GM21390 (cell line): Measurements from ENCODE around the gene EREG.
A peak's percentile ranks its signal among the peaks of the same experiment; 100 is the strongest.
"Not testable (repeated sequence)": the region's sequence is repeated elsewhere in the genome, so short reads cannot be mapped to it uniquely, and the experiment has no call there.

Source experiments
- ATAC-seq: cut with Tn5 transposase; IDR thresholded peaks from one replicate; pipeline ENCODE4 v1.9.1; 2021; ENCODE audit not compliant: unreplicated experiment

Gene EREG

GRCh38 chr4:74340421-74340820, 24.5 kb upstream of the EREG start:
- not testable (repeated sequence) for ATAC-seq

GRCh38 chr4:74344031-74344430, 20.9 kb upstream of the EREG start:
- no peak for ATAC-seq

GRCh38 chr4:74353858-74354257, 11.1 kb upstream of the EREG start:
- ATAC-seq, result no peak

DNA sequence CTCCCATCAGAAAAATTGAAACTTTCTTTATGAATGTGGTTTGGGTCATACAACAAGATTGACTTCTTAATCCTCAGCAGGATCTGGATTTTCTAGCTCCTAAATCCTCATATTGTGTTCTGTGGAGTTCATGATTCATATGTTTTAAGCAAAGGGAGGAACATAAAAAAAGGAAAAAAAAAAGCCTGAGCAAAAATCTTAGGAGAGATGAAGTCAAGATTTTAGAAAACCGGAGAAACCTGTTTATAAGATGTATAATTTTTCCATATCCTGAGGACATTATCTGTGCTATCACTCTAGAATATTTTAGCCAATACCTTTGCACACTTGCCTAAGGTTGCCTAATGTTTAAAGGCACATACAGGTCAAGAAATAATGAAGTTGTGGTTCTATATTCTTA, 7.0 kb upstream of the EREG start:
- no peak for ATAC-seq

DNA sequence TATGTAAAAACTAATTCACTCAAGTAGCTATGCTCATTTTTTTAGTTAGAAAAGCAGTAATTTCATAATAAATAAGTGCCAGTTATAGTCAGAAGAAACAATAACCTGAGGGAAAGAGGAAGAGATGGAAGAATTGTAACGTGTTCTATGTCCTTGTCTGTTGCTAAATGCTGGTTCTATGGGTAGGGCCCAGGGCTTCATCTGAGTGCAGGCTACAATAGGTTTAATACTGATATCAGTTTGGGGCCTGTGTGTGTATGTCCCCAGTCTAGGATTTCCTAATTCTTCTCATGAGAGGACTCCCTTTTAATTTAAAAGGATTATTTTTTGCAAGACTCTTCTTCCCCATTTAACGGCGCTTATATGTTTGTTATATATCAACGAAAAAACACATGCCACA, 3.3 kb upstream of the EREG start:
- no peak for ATAC-seq

GRCh38 chr4:74362347-74362746, 2.6 kb upstream of the EREG start:
- no peak for ATAC-seq

GRCh38 chr4:74364256-74364651, 691 bp upstream of the EREG start:
- no peak for ATAC-seq

DNA sequence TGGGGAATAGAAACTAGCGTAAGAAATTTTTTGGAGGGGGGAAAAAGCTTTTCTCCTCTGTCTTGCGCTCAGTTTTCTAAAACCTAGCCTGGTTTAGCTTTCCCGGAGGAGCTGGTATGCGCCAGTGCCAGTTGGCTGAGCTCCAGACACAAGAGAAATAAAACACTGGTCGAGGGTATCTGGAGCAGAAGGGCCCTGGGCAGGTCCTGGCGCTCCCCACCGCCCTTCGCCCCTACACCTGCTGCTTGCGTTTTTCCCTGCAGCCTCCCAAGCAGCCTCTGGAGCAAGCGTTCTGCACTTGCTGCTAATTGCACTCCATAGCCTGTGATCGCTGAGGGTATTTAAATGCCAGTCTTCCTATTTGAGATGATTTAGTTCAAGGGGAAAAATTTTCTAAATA, 816 bp downstream of the EREG start:
- no peak for ATAC-seq

GRCh38 chr4:74366367-74366911, 1.5 kb downstream of the EREG start:
- ATAC-seq, result peak; percentile 59

- ATAC-seq, result no peak
These were observed 2.8 kb downstream of the EREG start for GRCh38 chr4:74367656-74368290.

DNA sequence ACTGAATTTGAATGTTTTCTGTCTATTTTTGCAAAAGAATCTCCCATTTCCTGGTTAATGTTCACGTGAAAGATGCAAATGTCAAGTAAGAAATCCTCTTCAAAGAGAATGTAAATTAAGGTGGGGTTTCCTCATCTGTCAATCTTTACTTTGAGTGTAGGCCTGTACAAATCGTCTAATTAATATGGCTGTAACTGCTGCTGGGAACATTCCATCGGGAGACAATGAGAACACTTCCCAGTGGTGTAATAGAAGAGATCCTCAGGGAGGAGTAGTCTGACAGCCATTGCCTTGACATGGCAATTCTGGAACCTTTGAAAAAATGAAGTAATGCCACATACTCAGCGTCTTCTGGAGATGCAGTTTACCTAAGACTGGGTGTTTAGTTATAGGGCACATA, 3.7 kb downstream of the EREG start:
- no peak for ATAC-seq

GRCh38 chr4:74369855-74370254, 4.9 kb downstream of the EREG start:
- no peak for ATAC-seq

GRCh38 chr4:74370912-74371311, 6.0 kb downstream of the EREG start:
- peak; percentile 75 for ATAC-seq

GRCh38 chr4:74374128-74374527, 9.2 kb downstream of the EREG start:
- no peak for ATAC-seq

GRCh38 chr4:74374561-74375327, 9.8 kb downstream of the EREG start:
- ATAC-seq, result no peak

DNA sequence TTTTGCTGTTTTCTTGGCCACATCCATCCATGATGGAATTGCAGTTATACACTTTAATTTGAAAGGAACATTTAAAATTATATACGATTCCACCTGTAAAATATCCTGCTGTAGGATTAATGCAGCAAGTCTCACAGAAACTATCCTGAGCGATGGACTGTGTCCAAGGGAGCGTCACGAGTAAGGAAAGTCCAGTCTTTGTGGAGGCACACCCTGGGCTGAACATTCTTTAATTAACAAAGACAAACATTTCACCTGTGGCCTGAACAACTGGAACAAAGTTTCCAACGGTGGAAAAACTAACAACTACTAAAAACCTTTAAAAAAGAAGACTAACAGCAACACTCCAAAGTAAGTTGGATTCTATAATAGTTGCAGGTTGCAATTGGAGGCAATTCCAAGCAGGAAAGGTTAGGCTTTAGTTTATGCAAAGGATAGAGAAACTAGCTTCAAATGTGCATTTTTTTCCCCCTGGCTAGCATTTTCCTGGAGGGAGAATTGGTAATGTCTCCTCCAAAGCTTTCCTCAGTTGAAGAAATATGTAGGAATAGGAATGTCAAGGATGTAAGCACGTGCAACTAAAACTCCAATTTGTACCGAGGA, 11.0 kb downstream of the EREG start:
- no peak for ATAC-seq

DNA sequence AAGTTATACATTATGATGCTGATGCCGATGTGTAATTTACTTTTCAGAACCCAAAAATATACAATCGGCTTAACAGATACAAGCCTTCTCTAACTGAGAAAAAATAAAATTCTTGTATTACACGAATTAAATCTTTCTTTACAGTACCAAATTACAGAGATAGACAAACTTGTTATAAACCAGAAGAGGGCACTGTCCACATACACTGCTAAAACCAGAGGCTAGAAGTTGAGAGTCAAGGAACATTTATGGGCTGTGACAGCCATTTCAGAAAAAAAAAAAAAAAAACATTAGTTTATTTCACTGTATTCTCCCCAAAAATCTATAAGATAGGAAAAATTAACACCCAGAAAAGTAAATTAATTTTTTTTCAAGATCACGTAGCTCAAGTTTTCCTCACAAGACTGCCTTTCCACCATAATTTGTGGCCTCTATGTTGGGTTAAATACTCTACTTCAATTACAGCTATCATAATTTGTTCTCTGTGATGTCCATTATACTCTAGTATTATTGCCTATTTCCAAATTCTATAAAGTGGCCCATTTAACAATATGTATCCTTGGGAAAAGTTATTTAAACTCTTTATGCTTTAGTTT, 12.0 kb downstream of the EREG start:
- peak; percentile 72 for ATAC-seq

- ATAC-seq, result no peak
These were observed 12.8 kb downstream of the EREG start for GRCh38 chr4:74377714-74378113.

- ATAC-seq, result no peak
These were observed 13.6 kb downstream of the EREG start for GRCh38 chr4:74378573-74378972.

DNA sequence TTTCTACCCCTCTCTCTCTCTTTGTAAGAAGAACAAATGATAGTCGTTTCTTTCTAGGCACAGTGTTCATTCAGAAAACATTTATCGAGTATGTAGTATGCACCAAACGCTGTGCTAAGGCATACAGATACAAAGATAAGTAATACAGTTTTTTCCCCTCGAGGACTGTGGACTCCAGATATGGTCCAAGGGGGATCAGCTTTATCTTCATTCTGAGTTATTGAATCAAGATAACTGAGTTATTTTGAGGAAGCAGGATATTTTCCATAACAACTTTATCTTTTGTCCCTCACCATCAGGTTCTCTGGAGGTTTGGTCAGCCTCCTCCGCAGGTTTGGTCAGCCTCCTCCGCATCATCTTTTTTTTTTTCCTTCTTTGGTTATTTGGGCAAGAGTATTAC, 15.0 kb downstream of the EREG start:
- ATAC-seq, result no peak

DNA sequence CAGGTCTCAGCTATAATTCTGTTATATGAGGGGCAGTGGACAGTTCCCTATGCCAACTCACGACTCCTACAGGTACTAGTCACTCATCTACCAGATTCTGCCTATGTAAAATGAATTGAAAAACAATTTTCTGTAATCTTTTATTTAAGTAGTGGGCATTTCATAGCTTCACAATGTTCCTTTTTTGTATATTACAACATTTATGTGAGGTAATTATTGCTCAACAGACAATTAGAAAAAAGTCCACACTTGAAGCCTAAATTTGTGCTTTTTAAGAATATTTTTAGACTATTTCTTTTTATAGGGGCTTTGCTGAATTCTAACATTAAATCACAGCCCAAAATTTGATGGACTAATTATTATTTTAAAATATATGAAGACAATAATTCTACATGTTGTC, 20.4 kb downstream of the EREG start:
- ATAC-seq, result no peak

- ATAC-seq, result no peak
These were observed 21.2 kb downstream of the EREG start for GRCh38 chr4:74386159-74386558.
